ENCODE results near the gene ABI1.

The ABI1 gene

GRCh38 chr10:26881600-26882331 lies 21.0 kb upstream of the ABI1 start:
- TF ChIP-seq CTCF (IDR thresholded peaks at IDR 0.05; ENCODE audit: low read depth, low read length), result peak; percentile 86
- no peak for DNase-seq (ENCODE audit: extremely low read depth, low read depth)

- no peak for TF ChIP-seq CTCF (IDR thresholded peaks at IDR 0.05; ENCODE audit: low read depth, low read length)
- no peak for DNase-seq (ENCODE audit: extremely low read depth, low read depth)
Measured at GRCh38 chr10:26879744-26880143, 19.0 kb upstream of the ABI1 start.

GRCh38 chr10:26870766-26871165 lies 10.0 kb upstream of the ABI1 start:
- TF ChIP-seq CTCF (IDR thresholded peaks at IDR 0.05; ENCODE audit: low read depth, low read length), result no peak
- DNase-seq (ENCODE audit: extremely low read depth, low read depth), result no peak

GRCh38 chr10:26869528-26869927 lies 8.8 kb upstream of the ABI1 start:
- no peak for DNase-seq (ENCODE audit: extremely low read depth, low read depth)
- TF ChIP-seq CTCF (IDR thresholded peaks at IDR 0.05; ENCODE audit: low read depth, low read length), result no peak

- no peak for DNase-seq (ENCODE audit: extremely low read depth, low read depth)
- TF ChIP-seq CTCF (IDR thresholded peaks at IDR 0.05; ENCODE audit: low read depth, low read length), result no peak
Measured at GRCh38 chr10:26863351-26864076, 2.8 kb upstream of the ABI1 start.

- no peak for DNase-seq (ENCODE audit: extremely low read depth, low read depth)
- peak; percentile 74 for TF ChIP-seq CTCF (IDR thresholded peaks at IDR 0.05; ENCODE audit: low read depth, low read length)
Measured at GRCh38 chr10:26861205-26861998, 644 bp upstream of the ABI1 start.

- no peak for TF ChIP-seq CTCF (IDR thresholded peaks at IDR 0.05; ENCODE audit: low read depth, low read length)
- peak; percentile 38 for DNase-seq (ENCODE audit: extremely low read depth, low read depth)
Measured at GRCh38 chr10:26860102-26860442, 686 bp downstream of the ABI1 start.

Data from AG09319 (cell line).